Smooth muscle cell of the pulmonary artery (primary cell): ENCODE measurements around the gene PRR11. TPM values are rescaled to one million over a fixed set of nuclear protein-coding genes. Genes with fewer than 3 reads are reported as not detected.

Experiments used
- total RNA-seq: library from RNA; depleted of rRNA; stranded (reverse); fragments of >200 nt; gene quantifications from 2 replicates; pipeline ENCODE4 v1.2.3, GENCODE V29; 2014

The PRR11 gene
- 4.5 and 9.6 TPM in 2 replicates for total RNA-seq

GRCh38 chr17:59155439-59156177 lies at the start of gene PRR11:
Gene PRR11 (plus strand): TSS chr17:59155746. CDS start chr17:59169753, 14,007 bp downstream.

GRCh38 chr17:59106463-59107305 lies 48.9 kb upstream of the PRR11 start, which contains the start of gene TRIM37:
Gene TRIM37 (minus strand): TSS chr17:59106880. CDS start chr17:59106461, 419 bp downstream.

GRCh38 chr17:59154721-59155438 lies 666 bp upstream of the PRR11 start, which contains the start of gene SKA2:
Gene SKA2 (minus strand): TSS chr17:59155186. CDS start chr17:59155163, 23 bp downstream.

GRCh38 chr17:59220328-59221158 lies 65.0 kb downstream of the PRR11 start, which contains the start of gene GDPD1:
Gene GDPD1 (plus strand): TSS chr17:59220511. CDS start chr17:59220610, 99 bp downstream.

Other genes starting within 250 kb of the PRR11 start
- 41.4 and 59.8 TPM in 2 replicates for gene TRIM37, start 48.9 kb upstream of the PRR11 start, total RNA-seq
- gene SKA2, start 560 bp upstream of the PRR11 start, total RNA-seq = 21.9 and 41.2 TPM in 2 replicates
- gene SMG8, start 54.3 kb downstream of the PRR11 start, total RNA-seq = 24.0 and 25.3 TPM in 2 replicates
- gene GDPD1, start 64.8 kb downstream of the PRR11 start, total RNA-seq = 0.98 and 1.9 TPM in 2 replicates
- 15.1 and 21.5 TPM in 2 replicates for gene YPEL2, start 175.9 kb downstream of the PRR11 start, total RNA-seq